Muscle of back (tissue), 11 donors: ENCODE measurements around the gene CDHR5. TPM values are rescaled to one million over a fixed set of nuclear protein-coding genes. Genes with fewer than 3 reads are reported as not detected.
A peak's percentile ranks its signal among the peaks of the same experiment; 100 is the strongest.

Source experiments
- DNase-seq, 3 donors: peaks; one replicate each; pipeline versions ENCODE4 v3.0.0 to v3.0.0-alpha.2; 2013
- polyA plus RNA-seq, 10 donors: library from polyadenylated mRNA; unstranded; fragments of 120-200 nt; gene quantifications; one replicate each; pipeline ENCODE4 v1.2.1, GENCODE V29; 2013; ENCODE audit not compliant: insufficient read length in 10 of 10

Gene CDHR5
- polyA plus RNA-seq, 10 donors = 0.60 to 2.1 (median 1.2) TPM

GRCh38 chr11:646214-646613 is 21.5 kb upstream of the CDHR5 start:
- DNase-seq = no peak

DNA sequence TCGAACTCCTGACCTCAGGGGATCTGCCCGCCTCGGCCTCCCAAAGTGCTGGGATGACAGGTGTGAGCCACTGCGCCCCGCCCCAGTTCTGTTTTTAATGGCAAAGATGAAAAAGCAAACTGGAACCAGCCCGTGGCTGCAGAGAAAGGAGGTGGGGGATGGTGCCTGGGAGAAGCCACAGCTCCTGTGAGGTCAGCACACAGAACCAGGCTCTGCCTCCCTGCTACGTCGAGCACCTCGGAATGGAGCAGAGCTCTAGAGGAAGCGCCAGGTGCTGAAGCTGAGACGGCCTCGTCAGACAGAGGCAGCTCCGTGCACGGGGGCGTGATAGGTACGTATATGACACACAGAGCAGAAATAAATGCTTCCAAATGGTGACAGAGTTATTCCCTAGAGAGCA is 20.8 kb upstream of the CDHR5 start:
- no peak for DNase-seq

DNA sequence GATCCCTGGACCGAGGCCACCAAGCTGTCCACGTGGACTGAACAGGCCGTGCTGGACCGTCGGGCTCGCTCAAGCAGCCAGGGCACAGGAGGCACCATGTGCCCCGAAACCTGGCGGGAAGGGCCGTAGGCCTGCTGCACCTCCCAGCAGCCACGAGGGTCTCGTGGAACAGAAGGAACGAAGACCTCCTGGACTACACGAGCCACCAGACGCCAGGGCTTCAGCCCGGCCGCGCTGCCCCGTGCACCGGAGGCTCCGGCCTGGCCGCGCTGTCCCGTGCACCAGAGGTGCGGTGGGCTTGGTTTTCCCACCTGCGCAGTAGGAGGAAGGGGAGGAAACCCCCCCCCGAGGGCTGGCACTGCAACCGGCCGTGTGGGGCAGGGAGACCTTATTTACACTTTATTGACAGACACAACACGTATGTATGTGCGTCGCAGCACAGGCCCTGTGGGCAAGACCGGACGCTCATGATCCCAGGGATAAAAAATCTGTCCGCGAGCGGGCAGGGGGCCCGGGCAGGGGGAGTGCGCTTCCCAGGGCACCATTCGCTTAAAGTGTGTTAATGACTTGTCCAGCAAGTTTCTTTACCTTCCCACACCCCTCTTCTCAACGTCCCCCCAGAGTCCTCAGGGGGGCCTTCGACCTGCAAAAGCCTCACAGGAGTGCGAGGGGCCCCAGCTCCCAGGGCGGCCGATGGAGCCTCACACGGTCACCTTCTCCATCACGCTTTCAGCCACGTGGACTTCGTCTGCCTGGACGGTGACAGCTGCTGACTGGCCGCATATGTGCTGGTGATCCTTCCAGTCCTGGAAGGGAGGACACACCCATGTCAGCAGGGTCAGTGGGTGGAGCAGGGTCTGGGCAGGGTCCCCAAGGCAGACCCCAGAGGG is 19.3 kb upstream of the CDHR5 start:
- DNase-seq = no peak

DNA sequence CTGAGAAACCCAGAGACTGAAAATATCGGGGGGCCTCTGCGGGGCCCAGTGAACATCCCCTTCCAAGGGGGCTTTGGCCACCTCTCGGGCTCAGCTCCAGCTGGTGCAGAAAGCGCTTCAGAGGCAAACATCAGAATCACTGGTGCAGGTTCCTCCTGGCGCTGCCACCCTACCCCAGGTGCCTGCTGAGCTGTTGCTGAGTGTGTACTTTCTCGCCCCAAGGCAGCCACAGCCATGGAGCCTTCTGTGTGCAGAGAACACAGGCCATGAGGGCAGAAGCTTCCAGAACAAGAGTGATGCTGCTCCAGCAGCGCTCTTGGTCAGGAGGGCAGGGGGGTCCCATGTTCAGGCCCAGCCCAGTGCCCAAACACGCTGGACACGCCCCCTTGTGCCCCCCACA is 18.6 kb upstream of the CDHR5 start:
- no peak for DNase-seq

DNA sequence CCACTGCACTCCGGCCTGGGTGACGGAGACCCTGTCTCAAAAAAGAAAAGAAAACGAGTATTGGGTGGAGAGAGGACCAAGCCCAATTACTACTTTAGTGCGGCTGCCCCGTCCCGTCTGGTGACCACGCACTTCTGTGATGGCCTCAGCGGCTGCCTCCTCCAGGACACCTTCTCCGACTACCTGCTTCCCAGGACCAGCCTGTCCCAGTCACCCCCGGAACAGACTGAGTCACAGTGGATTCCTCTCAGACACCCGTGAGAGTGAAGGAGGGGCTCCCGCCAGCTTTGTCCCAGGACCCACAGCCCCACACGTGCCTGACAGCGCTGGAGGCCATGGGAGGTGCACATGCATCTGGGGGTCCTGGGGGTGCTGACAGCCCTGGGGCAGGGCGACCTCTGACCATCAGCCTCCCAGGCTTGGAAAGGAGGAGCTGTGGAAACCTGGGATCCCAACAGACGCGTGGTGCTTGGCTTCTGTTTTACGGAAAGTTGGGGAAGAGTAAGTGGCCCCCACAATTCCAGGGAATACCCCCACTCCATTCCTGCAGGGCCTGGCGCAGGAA is 17.1 kb upstream of the CDHR5 start:
- no peak for DNase-seq

GRCh38 chr11:640021-640706 is 15.4 kb upstream of the CDHR5 start:
- no peak for DNase-seq

DNA sequence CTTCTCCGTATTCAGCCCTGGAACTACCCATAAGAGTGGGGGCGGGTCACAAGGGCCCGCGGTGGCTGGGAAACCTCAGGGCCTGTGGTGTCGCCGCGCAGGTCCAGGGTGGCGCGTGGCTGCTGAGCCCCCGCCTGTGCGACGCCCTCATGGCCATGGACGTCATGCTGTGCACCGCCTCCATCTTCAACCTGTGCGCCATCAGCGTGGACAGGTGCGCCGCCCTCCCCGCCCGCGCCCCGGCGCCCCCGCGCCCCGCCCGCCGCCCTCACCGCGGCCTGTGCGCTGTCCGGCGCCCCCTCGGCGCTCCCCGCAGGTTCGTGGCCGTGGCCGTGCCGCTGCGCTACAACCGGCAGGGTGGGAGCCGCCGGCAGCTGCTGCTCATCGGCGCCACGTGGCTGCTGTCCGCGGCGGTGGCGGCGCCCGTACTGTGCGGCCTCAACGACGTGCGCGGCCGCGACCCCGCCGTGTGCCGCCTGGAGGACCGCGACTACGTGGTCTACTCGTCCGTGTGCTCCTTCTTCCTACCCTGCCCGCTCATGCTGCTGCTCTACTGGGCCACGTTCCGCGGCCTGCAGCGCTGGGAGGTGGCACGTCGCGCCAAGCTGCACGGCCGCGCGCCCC is 14.7 kb upstream of the CDHR5 start:
- peak in 1 of 3 donors; percentile 51 for DNase-seq

GRCh38 chr11:638631-639331 is 14.0 kb upstream of the CDHR5 start:
- no peak for DNase-seq

DNA sequence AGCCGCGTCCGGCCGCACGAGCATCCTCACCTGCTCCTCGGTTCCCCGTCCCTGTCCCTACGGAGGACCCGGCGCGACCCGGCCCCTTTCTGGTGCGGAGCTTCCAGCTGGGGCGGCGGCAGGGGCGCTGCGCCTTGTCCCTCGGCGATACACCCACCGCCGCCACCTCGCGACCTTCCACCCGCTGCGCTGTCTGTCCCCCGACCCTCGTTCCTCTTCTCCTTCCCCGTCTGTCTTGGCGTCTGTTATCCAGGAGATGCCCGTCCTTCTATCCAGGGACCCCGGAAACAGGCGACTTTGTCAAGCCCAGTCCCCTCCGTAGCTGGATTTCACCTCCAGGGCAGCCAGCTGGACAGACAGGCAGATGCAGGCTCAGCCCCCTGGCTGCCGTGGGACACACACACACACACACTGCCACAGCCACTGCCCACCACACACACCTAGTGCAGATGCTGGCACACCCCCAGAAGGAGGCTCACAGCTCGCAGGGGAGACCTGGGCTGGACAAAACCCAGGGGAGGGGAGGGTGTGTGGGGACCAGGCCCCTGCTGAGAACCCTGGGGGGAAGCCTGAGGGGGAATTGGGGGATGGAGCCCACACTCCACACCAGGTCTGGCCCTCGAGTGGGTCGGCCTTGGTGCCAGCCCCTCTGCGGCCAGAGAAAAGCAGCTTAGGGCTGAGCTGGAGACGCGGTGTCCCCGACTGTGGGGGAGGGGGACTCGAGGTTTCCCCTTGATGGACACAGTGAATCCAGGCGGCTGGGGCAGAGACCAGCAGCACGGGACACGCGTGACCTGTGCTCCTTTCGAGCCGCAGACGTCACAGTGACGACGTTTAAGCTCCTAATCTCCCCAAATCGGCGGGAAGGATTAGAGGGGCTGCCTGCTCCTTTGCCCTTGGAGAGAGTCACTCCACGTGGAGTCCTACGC is 13.1 kb upstream of the CDHR5 start:
- peak in 1 of 3 donors; percentile 37 for DNase-seq

DNA sequence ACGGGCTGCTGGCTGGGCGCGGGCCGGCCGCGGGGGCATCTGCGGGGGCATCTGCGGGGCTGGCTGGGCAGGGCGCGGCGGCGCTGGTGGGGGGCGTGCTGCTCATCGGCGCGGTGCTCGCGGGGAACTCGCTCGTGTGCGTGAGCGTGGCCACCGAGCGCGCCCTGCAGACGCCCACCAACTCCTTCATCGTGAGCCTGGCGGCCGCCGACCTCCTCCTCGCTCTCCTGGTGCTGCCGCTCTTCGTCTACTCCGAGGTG is 12.5 kb upstream of the CDHR5 start:
- no peak for DNase-seq

DNA sequence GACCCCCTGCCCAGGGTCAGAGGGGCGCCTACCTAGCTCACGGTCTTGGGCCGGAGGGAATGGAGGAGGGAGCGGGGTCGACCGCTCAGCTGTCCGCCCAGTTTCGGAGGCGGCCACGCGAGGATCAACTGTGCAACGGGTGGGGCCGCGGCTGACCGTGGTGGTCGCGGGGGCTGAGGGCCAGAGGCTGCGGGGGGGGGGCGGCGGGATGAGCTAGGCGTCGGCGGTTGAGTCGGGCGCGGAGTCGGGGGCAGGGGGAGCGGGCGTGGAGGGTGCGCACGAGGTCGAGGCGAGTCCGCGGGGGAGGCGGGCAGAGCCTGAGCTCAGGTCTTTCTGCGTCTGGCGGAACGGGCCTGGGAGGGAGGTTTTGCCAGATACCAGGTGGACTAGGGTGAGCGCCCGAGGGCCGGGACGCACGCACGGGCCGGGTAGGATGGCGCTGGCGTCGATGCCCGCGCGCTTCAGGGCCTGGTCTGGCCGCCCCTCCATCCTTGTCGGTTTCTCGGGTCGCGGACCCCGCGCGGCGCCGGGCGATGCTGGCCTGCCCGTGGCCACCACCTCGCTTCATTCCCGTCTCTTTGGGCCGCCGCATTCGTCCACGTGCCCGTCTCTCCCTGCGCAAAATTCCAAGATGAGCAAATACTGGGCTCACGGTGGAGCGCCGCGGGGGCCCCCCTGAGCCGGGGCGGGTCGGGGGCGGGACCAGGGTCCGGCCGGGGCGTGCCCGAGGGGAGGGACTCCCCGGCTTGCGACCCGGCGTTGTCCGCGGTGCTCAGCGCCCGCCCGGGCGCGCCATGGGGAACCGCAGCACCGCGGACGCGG is 12.0 kb upstream of the CDHR5 start, which contains the start of gene DRD4:
Gene DRD4, plus strand, starts transcription at position 759 of the 822 bp plus-strand sequence. Its CDS starts 36 bp downstream, at position 795.
- peak in 1 of 3 donors; percentile 53 for DNase-seq

DNA sequence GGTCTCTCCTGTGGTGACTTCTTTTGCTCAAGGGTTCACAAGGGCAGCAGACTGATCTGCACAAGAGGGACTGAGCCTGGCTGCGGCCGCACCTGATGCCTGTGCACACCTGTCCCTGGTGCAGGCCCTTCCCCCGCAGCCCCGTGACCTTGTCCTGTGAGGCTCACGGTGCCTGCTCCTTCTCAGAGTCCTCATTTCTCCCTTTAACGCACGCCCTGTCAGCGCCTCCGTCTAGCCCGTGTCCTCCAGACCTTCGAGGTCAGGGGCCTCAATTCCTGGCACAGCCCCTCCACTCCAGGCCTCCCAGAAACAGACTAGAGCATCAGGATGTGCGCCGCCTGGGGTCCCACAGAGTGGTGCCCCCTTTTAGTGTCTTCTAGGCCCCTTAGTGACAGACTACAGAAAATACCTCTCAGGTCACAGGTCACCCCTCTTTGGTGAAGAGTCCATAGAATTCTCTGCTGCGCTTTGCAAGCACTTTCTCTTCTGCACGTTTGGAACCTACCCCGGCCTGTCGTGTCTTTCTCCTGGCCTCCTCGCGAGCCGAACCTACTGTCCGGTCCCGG is 11.3 kb upstream of the CDHR5 start:
- DNase-seq = peak in 1 of 3 donors; percentile 7

GRCh38 chr11:630871-631270 is 6.1 kb upstream of the CDHR5 start:
- DNase-seq = no peak

- peak in 1 of 3 donors; percentile 22 for DNase-seq
Measured at GRCh38 chr11:629237-629583, 4.5 kb upstream of the CDHR5 start.

DNA sequence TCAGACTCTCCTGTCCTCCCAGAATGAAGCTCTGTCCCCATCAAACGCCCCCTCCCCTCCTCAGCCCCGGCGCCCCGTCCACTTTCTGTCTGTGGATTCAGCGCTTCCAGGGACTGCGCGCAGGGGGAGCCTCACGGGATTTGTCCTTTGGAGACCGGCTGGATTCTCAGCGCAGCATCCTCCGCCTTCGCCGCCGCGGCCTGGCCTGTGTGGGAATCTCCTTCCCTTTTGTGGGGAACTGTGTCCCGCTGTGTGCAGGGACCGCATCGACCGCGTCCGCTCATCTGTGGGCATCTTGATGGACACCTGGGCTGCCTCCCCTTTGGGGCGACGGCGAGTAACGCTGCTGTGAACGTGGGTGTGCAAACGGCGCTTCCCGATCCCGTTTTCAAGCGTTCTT is 3.3 kb upstream of the CDHR5 start:
- peak in 1 of 3 donors; percentile 6 for DNase-seq

- DNase-seq = no peak
Measured at GRCh38 chr11:627308-627576, 2.5 kb upstream of the CDHR5 start.

- DNase-seq = peak in 1 of 3 donors; percentile 10
Measured at GRCh38 chr11:626475-627307, 1.9 kb upstream of the CDHR5 start, which contains the start of gene SCT. Gene SCT (minus strand): TSS chr11:627181. CDS start chr11:627143, 38 bp downstream.

DNA sequence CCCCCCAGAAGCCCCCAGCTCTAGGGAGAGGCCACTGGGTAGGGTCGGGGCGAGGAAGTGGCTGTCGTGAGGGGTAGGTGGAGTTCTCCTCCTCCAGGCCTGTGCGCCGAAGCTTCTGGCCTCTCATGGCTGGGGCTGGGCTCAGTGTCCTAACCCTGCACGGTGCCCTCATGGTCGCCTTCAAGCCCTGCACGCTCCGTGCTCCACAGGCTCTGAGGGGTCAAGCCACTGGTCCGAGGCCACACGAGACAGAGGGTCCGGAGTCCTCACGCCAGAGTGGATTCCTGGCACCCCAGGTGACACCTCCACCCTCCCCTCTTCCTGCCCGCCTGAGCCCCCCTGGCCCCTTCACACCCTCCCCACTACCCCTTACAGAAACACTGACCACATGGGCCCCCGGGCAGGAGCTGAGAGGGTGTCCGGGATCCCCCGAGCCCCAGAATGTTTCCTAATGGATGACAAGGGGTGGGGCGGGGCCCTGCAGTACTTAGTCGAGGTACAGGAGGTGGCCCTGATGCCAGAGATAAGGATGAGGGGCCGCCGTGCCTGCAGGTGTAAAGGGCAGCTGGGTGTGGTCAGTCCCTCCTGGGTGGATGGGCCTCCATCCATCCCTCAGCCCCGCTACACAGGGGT is 997 bp upstream of the CDHR5 start:
- no peak for DNase-seq
